Ovary (tissue), 9 donors: ENCODE data around the gene GRK5. TPM values are rescaled to one million over a fixed set of nuclear protein-coding genes. Genes with fewer than 3 reads are reported as not detected.

Experiments used
- DNase-seq, 5 donors: peaks; one replicate each; pipeline ENCODE4 v3.0.0-alpha.2; 2019 to 2020
- H3K27ac ChIP-seq, 2 donors: fragments of 200-600 bp; one replicate each; pipeline versions ENCODE4 v1.5.1 to v1.8.0; 2019 to 2022
- H3K27me3 ChIP-seq: fragments of 200-600 bp; one replicate; pipeline ENCODE4 v1.8.0; 2022
- H3K36me3 ChIP-seq: fragments of 200-600 bp; sonication (generic); one replicate; pipeline ENCODE4 v1.5.1; 2019
- H3K4me1 ChIP-seq: one replicate; pipeline ENCODE4 v1.8.1; 2013; ENCODE audit warnings: mild to moderate bottlenecking, moderate library complexity; ENCODE audit not compliant: insufficient read depth
- H3K4me3 ChIP-seq: fragments of 200-600 bp; sonication (generic); one replicate; pipeline ENCODE4 v1.5.1; 2017
- H3K9me3 ChIP-seq, 2 donors: fragments of 200-600 bp in 1 of 2; sonication (generic) in 1 of 2; one replicate each; pipeline versions ENCODE4 v1.5.1 to v1.8.1; 2013 to 2019; ENCODE audit warnings: mild to moderate bottlenecking in 1 of 2, moderate library complexity in 1 of 2
- EP300 ChIP-seq: sonication (generic); formaldehyde crosslinking; IDR thresholded peaks from one replicate; pipeline ENCODE4 v1.6.1; 2017; ENCODE audit warnings: antibody characterized with exemption
- POLR2A ChIP-seq: fragments of 450-650 bp; IDR thresholded peaks from one replicate; pipeline ENCODE4 v1.6.1; 2017; ENCODE audit warnings: antibody characterized with exemption, mild to moderate bottlenecking, moderate library complexity
- WGBS, 3 donors: extraction: QIAGEN DNeasy Blood & Tissue Kit in 1 of 3; methylation state at CpG; one replicate each; pipeline versions ENCODE4 v1.1.5 to v1.1.7; 2013 to 2017; 5-methylcytosine and 5-hydroxymethylcytosine counted together
- intact Hi-C, 4 donors: fragments of 100-400 bp; cut with DNase I; formaldehyde crosslinking; loops; one replicate each; pipeline versions ENCODE4 v1.11.0 to v1.15.1; 2022 to 2023
- polyA plus RNA-seq, 2 donors: library from polyadenylated mRNA; stranded (reverse); fragments of 200-250 nt in 1 of 2; fragments of 350-450 nt in 1 of 2; fragmentation: Illumina TruSeq in 1 of 2; extraction: RNeasy Lipid Tissue Mini Kit (QIAGEN cat#74804) in 1 of 2; gene quantifications; one replicate each; pipeline ENCODE4 v1.2.3, GENCODE V29; 2013 to 2014
- total RNA-seq, 7 donors: library from RNA; depleted of rRNA in 2 of 7; stranded (reverse); fragments of >200 nt in 2 of 7; fragmentation: NEBNext Ultra II Directional in 3 of 7; extraction: Animal tissue kit (Norgen Biotek cat#: 25700) in 3 of 7; gene quantifications; one replicate each; pipeline versions ENCODE4 v1.1.0 to v1.2.4, GENCODE V29; 2016 to 2023
- TF ChIP-seq, protein P1 (sequence below), 3 donors: fragments of 450-650 bp in 2 of 3; fragments of 200-600 bp in 1 of 3; IDR thresholded peaks; one replicate each; pipeline versions ENCODE4 v1.5.1 to v1.8.0; 2016 to 2022; ENCODE audit warnings: antibody characterized with exemption in 3 of 3, mild to moderate bottlenecking in 1 of 3
- donor health status: DM: no; HTN: no; CAD: no; lungs with moderate emphysema.
- donor health status: DM: no; HTN: no; CAD: no.
- donor health status: Bipolar disorder and iron deficiency.
- donor health status: DM: yes; HTN: yes; CAD: no.
- donor health status: DM: no; HTN: no; CAD: no.
- donor health status: DM: yes; HTN: yes; CAD: no.

GRK5 gene
- total and polyA plus RNA-seq, 9 donors = 10.0 to 115 (median 38.2) TPM

DNA sequence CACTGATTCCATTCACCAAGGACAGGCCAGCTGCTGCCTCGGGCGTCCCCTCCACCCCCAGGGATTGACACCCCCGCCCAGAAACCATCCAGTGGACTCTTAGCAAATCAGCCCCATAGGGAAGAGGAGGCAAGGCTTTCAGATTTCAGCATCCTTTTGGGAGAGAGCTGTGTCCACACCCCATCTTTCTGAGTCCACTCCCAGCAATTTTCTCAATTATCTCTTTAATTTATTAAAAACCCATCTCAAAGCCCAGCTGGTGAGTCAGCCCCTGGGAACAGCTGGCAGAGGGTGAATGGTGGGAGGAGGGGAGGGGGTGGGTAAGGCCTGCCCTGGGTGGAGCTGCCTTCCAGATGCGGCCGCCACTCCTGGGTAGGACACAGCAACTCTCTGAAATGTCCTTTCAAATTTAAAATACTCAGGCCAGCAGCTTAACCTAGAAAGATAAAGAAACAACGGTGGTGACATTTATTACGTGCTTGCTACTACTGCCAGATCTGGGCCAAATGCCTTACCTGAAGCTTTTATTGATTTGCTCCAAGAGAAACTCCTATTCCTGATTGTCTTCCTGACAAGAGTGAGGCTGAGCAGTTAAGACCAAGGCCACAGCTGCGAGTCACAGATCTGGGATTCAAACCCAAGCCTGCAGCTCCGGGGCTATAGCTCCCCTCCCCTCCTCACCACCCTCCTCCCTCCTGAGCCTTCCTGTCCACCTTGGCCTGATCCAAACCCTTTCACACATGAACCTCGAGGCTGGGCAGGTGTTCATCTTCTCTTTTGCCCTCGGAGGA, 214.7 kb downstream of the GRK5 start:
- peak in 1 of 5 donors; percentile 17 for DNase-seq
- no peak overlapping the region for H3K27ac ChIP-seq
- TF ChIP-seq POLR2A (no peak), EP300 (no peak)
- TF ChIP-seq, protein P1, sequence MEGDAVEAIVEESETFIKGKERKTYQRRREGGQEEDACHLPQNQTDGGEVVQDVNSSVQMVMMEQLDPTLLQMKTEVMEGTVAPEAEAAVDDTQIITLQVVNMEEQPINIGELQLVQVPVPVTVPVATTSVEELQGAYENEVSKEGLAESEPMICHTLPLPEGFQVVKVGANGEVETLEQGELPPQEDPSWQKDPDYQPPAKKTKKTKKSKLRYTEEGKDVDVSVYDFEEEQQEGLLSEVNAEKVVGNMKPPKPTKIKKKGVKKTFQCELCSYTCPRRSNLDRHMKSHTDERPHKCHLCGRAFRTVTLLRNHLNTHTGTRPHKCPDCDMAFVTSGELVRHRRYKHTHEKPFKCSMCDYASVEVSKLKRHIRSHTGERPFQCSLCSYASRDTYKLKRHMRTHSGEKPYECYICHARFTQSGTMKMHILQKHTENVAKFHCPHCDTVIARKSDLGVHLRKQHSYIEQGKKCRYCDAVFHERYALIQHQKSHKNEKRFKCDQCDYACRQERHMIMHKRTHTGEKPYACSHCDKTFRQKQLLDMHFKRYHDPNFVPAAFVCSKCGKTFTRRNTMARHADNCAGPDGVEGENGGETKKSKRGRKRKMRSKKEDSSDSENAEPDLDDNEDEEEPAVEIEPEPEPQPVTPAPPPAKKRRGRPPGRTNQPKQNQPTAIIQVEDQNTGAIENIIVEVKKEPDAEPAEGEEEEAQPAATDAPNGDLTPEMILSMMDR (IDR thresholded peaks at IDR 0.05) = no peak
- intact Hi-C loops = no loop called here
- peaks cover 8% of the 10 kb centered on the region for H3K4me1 ChIP-seq
- H3K27me3 ChIP-seq = no peaks in the 10 kb centered on the region
- 57 to 62% (median 60%) methylated on average over 11 of the region's 11 CpGs for whole genome bisulfite sequencing, 3 donors
- no peak overlapping the region for H3K4me3 ChIP-seq
- H3K36me3 ChIP-seq = no peaks in the 10 kb centered on the region
- no peaks in the 10 kb centered on the region for H3K9me3 ChIP-seq

DNA sequence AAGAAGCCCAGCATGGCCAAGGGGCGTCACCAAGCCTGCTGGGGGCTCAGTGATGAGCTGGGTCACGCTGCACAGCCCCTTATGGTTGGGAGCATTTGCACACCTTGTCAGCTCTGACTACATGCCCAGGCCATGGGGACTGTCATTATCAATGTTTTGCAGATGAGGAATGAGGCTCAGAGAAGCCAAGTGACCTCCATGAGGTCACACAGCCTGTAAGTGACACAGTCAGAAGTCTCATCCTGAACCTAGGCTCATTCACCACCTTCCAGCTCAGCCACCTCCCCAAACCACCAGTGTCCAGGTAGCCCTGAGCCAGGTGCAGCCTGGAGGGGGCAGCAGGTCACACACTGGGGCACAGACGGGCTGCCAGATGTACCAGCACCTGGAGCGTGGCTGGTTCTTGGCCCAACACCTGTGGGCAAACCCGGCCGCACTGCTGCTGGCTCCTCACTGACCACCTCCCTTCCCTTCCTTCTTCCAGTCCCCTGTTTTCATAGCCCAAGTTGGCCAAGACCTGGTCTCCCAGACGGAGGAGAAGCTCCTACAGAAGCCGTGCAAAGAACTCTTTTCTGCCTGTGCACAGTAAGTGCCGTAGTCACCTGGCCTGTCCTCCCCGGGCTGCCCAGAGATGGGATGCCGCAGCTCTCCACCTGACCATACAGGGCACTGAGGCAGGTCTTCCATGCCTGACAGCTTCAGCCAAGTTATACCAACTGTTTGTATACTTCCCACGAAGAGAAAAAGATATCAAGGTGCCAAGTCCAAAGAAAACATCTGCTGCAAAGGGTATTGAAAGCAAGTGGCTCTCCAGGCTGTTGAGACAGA, 215.5 kb downstream of the GRK5 start:
- no peak overlapping the region for H3K4me3 ChIP-seq
- intact Hi-C loops = no loop called here
- DNase-seq = peak in 1 of 5 donors; percentile 17
- no peaks in the 10 kb centered on the region for H3K36me3 ChIP-seq
- H3K4me1 ChIP-seq = peaks cover 8% of the 10 kb centered on the region
- no peak overlapping the region for H3K27ac ChIP-seq
- TF ChIP-seq EP300 (no peak), POLR2A (no peak)
- TF ChIP-seq, protein P1 (IDR thresholded peaks at IDR 0.05) = no peak
- WGBS, 3 donors = 88 to 93% (median 89%) methylated on average over 12 of the region's 12 CpGs
- H3K9me3 ChIP-seq = no peaks in the 10 kb centered on the region
- H3K27me3 ChIP-seq = no peaks in the 10 kb centered on the region

DNA sequence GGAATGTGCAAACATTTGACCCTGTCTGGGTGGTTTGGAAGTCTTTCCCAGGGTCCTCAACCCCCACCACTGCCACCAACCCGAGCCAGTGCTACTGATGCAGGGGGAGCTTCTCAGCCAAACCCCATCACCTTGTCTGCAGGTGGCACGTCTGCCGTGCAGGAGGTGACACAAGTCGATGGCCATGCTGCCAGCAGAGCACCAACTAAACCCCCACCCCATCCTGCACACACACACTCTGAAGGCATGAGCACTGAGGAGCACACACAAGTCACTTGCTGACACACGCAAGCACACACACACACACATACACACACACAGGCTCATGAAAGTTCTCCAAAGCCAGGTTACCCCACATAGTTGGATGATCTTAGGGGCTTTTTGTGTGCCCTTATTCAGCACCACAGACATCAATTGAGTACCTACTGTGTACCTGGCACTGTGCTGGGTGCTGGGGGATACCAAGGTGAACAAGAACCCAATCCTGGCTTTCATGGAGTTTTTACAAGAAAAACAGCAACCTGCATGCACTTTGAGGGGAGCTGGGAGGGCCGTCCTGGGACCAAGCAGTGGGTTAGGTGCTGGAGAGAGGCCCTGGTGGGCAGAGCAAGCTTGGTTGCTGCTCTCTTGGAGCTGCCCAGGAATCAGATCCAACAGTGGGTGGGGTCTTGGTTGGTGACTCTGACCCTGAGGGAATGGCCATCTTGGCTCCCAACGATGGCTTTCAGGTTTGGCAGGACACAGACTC, 216.3 kb downstream of the GRK5 start:
- H3K4me1 ChIP-seq = peaks cover 8% of the 10 kb centered on the region
- intact Hi-C loops = no loop called here
- H3K4me3 ChIP-seq = no peak overlapping the region
- WGBS, 3 donors = 75 to 84% (median 81%) methylated on average over 7 of the region's 7 CpGs
- no peaks in the 10 kb centered on the region for H3K9me3 ChIP-seq
- H3K27ac ChIP-seq = no peak overlapping the region
- no peaks in the 10 kb centered on the region for H3K36me3 ChIP-seq
- no peaks in the 10 kb centered on the region for H3K27me3 ChIP-seq
- TF ChIP-seq POLR2A (no peak), EP300 (no peak)
- TF ChIP-seq, protein P1 (IDR thresholded peaks at IDR 0.05) = no peak
- DNase-seq = no peak

DNA sequence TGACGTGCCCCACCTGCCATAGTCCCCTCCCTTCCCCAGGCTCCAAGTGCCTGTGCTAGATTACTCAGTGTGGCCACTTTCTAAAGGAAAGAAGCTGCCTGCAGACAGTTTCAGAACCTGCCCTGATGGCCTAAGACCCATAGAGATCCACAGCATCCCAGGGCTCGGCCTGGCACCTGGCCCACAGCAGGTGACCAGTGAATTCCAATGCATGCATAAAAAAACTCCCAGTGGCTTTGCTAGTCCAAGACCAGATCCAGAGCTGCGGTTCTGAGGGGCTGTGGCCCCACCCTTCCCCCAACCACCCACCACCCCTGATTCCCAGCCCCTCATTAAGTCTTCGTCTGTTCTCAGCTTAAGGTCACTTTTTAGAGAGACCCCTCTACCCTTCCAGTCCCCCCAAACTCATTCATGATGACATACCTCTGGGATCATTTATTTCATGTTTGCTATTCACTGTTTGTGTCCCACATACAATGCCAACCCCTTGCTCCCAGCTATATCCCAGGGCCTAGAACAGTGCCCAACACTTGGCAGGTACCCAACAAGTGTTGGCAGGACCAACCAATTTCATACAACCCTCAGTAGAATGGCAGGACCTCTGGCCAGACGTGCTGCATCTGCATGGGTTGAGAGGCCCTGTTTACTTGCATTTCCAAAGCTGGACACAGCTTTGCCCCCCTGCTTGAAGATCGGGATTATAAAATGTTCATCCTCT, 217.0 kb downstream of the GRK5 start:
- Histone ChIP-seq H3K27me3 (no peaks in the 10 kb centered on the region), H3K27ac (no peak overlapping the region), H3K4me3 (no peak overlapping the region), H3K9me3 (no peaks in the 10 kb centered on the region), H3K4me1 (peaks cover 13% of the 10 kb centered on the region), H3K36me3 (no peaks in the 10 kb centered on the region)
- DNase-seq = peak in 1 of 5 donors; percentile 24
- intact Hi-C loops = no loop called here
- 87 to 91% (median 89%) methylated on average over 6 of the region's 6 CpGs for whole genome bisulfite sequencing, 3 donors
- TF ChIP-seq, protein P1 (IDR thresholded peaks at IDR 0.05) = no peak
- TF ChIP-seq POLR2A (no peak), EP300 (no peak)
